ENCODE measurements around the gene ASF1A. TPM values are rescaled to one million over a fixed set of nuclear protein-coding genes. Genes with fewer than 3 reads are reported as not detected.
"Not testable (repeated sequence)": the region's sequence is repeated elsewhere in the genome, so short reads cannot be mapped to it uniquely, and the experiment has no call there.

ASF1A gene
- total RNA-seq, result 10 to 100 TPM; 15.9 to 36.4 TPM

DNA sequence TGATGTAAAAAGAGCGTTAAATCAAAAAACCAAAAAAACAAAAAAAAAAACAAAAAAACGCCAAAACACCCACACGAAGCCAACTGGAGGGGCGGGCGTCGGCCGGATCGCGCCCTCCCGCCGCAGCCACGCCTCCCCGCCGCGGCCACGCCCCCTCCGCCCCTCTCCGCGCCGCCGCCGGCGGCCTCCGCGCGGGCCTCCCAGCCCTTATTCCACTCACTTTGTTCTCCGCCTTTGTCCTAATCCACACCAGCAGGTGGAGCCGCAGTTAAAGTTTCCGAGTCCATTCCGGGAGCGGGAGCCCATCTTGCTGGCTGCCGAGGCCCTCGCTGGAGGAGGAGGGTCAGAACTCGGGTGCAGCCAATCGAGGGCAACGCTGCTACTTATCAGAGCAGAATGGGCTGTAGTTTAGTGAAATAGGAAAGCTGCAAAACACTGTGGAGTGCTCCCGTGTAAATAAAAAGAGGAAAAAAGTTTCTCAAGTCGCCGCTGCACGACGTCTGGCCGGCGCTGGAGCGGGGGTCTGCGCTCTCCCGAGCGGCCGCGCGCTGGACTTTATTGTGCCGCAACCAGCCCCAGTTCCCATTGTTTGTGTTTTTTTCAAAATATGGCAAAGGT lies at the start of gene ASF1A:
TSS of gene ASF1A (plus strand) at position 346 of the 618 bp plus-strand sequence. CDS start at position 608, 262 bp downstream.
- peak; percentile 87 to 90 for ATAC-seq

DNA sequence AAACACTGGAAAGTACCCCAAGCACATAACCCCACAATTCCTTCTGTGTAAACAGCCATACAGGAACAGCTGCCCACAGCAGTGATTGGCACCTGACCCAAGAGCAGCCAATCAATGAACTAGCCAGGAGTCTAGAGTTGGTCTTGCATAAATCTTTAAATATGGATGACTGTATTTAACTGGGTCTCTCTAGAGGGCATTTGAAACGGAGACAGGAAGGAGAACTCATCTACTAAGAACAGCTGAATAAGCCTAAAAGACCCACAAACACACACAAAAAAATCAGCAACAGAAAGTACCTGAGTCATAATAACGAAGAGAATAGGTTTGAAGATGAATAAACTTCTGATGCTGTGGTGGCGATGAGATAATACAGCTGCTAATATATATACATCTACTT lies 49.0 kb upstream of the ASF1A start:
- no peak for DNase-seq (ENCODE audit: low spot score)
- peak overlapping the region; percentile 47 to 89 for H3K27ac Mint-ChIP-seq
- ATAC-seq, result peak; percentile 67 to 87
- H3K36me3 Mint-ChIP-seq, result no peaks in the 10 kb centered on the region
- H3K9me3 Mint-ChIP-seq, result no peaks in the 10 kb centered on the region
- H3K27me3 Mint-ChIP-seq, result no peaks in the 10 kb centered on the region
- peak overlapping the region; percentile 81 for H3K4me3 Mint-ChIP-seq
- peaks cover 23 to 30% of the 10 kb centered on the region in 2 donors for H3K4me1 Mint-ChIP-seq (ENCODE audit: low read depth in 2 of 2)

More for the DNA sequence above, at the start of gene ASF1A:
- peak within 1 kb of the TSS; percentile 100 for H3K4me3 Mint-ChIP-seq
- H3K27ac Mint-ChIP-seq, result peak within 1 kb of the TSS; percentile 93 to 96
- peaks cover 8% of the 10 kb centered on the region for H3K36me3 Mint-ChIP-seq
- no peaks in the 10 kb centered on the region for H3K9me3 Mint-ChIP-seq
- peak; percentile 94 for DNase-seq (ENCODE audit: low spot score)
- no peaks in the 10 kb centered on the region for H3K27me3 Mint-ChIP-seq
- H3K4me1 Mint-ChIP-seq (ENCODE audit: low read depth in 2 of 2), result peaks cover 39 to 56% of the 10 kb centered on the region in 2 donors

DNA sequence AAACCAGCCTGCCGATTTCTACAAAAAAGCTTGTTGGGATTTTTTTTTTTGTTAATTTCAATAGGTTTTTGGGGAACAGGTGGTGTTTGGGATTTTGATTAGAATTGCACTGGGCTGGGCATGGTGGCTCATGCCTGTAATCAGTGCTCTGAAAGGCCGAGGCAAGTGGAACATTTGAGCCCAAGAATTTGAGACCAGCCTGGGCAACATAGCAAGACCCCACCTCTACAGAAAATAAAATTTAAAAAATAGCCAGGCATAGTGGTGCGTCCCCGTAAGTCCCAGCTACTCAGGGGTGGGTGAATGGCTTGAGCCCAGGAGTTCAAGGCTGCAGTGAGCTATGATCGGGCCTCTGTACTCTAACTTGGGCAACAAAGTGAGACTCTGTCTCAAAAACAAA lies 40.5 kb upstream of the ASF1A start:
- Mint-ChIP-seq H3K27me3 (no peaks in the 10 kb centered on the region), H3K4me1 (ENCODE audit: low read depth in 2 of 2) (peaks cover 4 to 21% of the 10 kb centered on the region in 2 donors), H3K36me3 (no peaks in the 10 kb centered on the region), H3K9me3 (no peaks in the 10 kb centered on the region), H3K4me3 (no peak overlapping the region), H3K27ac (no peak overlapping the region)
- ATAC-seq (no peak), DNase-seq (ENCODE audit: low spot score) (no peak)

DNA sequence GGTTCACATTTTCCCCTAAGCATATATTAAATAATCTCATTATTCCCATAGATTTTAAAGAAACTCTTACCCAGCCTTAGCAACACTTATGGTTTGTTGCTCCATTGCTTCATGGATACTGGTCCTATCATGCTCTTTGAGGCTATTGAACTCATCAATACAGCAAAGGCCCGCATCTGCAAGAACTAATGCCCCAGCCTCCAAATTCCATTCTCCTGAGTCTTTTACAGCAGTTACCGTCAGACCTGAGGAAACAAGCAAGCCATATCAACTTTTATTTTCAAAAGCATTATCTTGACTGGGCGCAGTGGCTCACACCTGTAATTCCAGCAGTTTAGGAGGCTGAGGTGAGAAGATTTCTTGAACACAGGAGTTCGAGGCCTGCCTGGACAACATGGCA lies 37.7 kb upstream of the ASF1A start:
- no peak overlapping the region for H3K4me3 Mint-ChIP-seq
- H3K27me3 Mint-ChIP-seq, result no peaks in the 10 kb centered on the region
- ATAC-seq (no peak), DNase-seq (ENCODE audit: low spot score) (no peak)
- H3K36me3 Mint-ChIP-seq, result peaks cover 6% of the 10 kb centered on the region
- H3K4me1 Mint-ChIP-seq (ENCODE audit: low read depth in 2 of 2), result peaks cover 25 to 31% of the 10 kb centered on the region in 2 donors
- H3K27ac Mint-ChIP-seq, result no peak overlapping the region
- H3K9me3 Mint-ChIP-seq, result no peaks in the 10 kb centered on the region

DNA sequence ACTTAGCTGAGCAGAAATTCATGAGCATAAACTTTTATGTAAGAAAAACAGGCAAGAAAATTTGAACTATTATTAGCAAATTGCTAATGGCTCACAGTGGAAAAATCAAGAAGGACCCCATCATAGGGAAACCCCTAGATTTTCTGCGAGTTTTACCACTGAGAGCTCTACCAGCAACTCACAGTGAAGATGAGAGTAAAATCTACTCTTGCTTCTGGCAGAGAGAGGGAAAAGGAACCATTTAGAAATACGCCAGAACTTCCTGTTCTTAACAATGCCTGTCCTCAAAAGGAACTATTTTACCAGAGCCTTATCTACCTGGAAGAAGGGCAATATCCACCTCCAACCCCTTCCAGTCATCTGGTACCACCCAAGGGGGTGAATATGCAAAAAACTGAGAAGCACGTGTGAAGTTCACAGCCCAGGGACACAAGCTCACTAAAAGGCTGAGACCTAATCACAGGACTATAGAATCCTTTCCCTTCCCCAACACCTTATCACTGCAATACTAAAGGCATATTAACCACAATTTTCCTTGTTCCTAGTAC lies 34.4 kb upstream of the ASF1A start:
- H3K27ac Mint-ChIP-seq, result no peak overlapping the region
- no peaks in the 10 kb centered on the region for H3K27me3 Mint-ChIP-seq
- no peaks in the 10 kb centered on the region for H3K9me3 Mint-ChIP-seq
- no peak for DNase-seq (ENCODE audit: low spot score)
- peaks cover 42% of the 10 kb centered on the region in 2 donors for H3K4me1 Mint-ChIP-seq (ENCODE audit: low read depth in 2 of 2)
- no peak overlapping the region for H3K4me3 Mint-ChIP-seq
- peaks cover 6% of the 10 kb centered on the region for H3K36me3 Mint-ChIP-seq
- no peak for ATAC-seq

DNA sequence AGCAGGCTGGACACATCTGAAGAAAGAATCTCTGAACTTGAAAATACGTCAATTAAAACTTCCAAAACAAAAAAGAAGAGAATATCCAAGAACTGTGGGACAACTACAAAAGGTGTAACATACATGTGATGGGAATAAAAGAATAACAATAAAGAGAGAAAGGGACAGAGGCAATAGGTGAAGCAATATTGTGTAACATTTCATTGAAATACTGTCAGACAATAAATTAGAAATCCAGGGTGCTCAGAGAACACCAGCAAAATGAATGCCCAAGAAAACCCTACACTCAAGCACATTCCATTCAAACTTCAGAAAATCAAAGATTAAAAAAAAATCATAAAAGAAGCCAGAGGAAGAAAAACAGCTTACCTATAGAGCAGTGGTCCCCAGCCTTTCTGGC lies 33.6 kb upstream of the ASF1A start:
- peaks cover 6% of the 10 kb centered on the region for H3K36me3 Mint-ChIP-seq
- DNase-seq (ENCODE audit: low spot score), result no peak
- H3K4me3 Mint-ChIP-seq, result no peak overlapping the region
- H3K9me3 Mint-ChIP-seq, result no peaks in the 10 kb centered on the region
- H3K4me1 Mint-ChIP-seq (ENCODE audit: low read depth in 2 of 2), result peaks cover 49 to 50% of the 10 kb centered on the region in 2 donors
- no peaks in the 10 kb centered on the region for H3K27me3 Mint-ChIP-seq
- no peak for ATAC-seq
- no peak overlapping the region for H3K27ac Mint-ChIP-seq

DNA sequence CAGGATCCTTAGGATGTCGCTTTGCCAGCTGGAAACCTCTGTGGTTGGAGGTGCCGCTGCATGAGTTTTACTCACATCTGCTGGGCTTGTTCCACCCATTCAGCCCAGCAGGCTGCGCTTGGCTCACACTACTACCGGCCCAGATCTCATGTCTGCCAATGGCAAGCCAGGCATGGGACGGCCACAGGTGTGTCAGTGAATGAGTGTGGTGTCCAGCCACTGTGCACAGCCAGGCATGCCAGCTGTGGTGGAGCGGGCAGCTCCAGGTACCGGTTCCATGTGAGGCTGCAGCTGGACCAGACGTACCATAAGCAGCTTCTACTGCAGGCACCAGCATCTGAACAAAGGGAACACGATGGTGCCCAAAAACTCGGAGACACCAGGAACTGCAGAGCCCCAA lies 33.1 kb upstream of the ASF1A start:
- Mint-ChIP-seq H3K27me3 (no peaks in the 10 kb centered on the region), H3K9me3 (no peaks in the 10 kb centered on the region), H3K27ac (no peak overlapping the region), H3K36me3 (peaks cover 8% of the 10 kb centered on the region), H3K4me3 (no peak overlapping the region), H3K4me1 (ENCODE audit: low read depth in 2 of 2) (peaks cover 51 to 55% of the 10 kb centered on the region in 2 donors)
- no peak for DNase-seq (ENCODE audit: low spot score)
- ATAC-seq, result peak; percentile 28 to 36

DNA sequence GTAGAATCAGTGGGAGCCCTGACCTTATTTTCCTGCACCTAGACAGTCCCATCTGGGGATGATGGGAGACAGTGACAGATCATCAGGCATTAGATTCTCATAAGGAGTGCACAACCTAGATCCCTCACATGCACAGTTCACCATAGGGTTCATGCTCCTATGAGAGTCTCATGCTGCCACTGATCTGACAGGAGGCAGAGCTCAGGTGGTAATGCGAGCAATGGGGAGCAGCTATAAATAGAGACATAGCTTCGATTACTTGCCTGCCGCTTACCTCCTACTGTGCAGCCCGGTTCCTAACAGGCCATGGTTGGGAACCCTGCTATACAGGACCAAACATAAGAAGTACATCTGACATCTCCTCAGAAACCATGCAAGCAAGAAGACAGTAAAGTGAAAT lies 31.5 kb upstream of the ASF1A start:
- peaks cover 16% of the 10 kb centered on the region for H3K36me3 Mint-ChIP-seq
- ATAC-seq (no peak), DNase-seq (ENCODE audit: low spot score) (no peak)
- H3K4me3 Mint-ChIP-seq, result no peak overlapping the region
- peaks cover 53 to 63% of the 10 kb centered on the region in 2 donors for H3K4me1 Mint-ChIP-seq (ENCODE audit: low read depth in 2 of 2)
- no peaks in the 10 kb centered on the region for H3K9me3 Mint-ChIP-seq
- H3K27ac Mint-ChIP-seq, result no peak overlapping the region
- H3K27me3 Mint-ChIP-seq, result no peaks in the 10 kb centered on the region

DNA sequence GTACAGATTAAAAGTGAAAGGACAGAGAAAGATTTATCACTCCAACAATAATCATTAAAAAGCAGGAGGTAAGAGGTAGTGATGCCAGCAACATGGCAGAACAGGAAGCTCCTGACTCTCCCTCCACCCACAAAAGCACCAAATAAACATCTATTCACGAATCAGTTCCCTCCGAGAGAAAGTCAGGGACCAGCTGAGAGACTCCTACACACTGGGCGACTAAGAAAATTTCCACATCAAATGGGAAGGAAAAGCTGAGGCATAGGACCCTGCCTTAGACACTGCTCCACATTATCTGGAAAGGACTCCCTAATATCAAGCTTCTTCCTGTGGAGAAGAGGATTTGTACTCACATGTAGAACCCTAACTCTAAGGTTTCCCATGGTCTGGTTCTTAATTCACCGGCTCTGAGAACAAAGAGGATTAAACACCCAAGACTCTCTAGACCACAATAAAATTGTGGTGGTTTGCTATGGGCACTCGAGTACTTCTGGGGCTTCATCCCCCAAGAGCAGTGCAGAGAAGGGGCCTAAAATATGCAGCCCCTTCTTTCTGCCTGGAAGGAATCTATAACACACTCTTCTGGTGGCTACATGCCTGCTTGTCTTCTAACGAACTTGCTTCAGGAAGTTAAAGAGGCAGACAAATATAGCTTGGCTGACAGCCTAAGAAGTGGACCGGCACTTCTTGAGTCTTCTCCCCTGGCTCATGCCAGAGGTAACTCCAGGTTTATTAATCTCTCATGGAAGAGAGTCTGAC lies 29.4 kb upstream of the ASF1A start:
- Mint-ChIP-seq H3K4me1 (ENCODE audit: low read depth in 2 of 2) (peaks cover 53 to 62% of the 10 kb centered on the region in 2 donors), H3K36me3 (peaks cover 16% of the 10 kb centered on the region), H3K27ac (peak overlapping the region in 1 of 2 donors; percentile 25), H3K27me3 (no peaks in the 10 kb centered on the region), H3K9me3 (no peaks in the 10 kb centered on the region), H3K4me3 (peak overlapping the region; percentile 7)
- DNase-seq (ENCODE audit: low spot score), result no peak
- ATAC-seq, result peak in 1 of 2 donors; percentile 20

DNA sequence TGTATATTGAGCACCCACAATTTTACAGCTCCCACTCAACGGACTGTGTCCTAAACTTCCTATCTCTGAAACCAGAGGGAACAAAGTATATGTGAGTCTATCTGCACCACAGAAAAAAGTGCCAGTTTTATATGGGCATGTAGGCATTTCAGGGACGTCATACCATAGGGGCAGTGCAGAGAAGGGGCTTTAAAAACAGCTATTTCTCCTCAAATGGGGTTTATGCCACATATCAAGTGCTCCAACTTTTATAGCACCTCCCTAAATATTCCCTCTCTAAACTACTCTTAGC lies 28.9 kb upstream of the ASF1A start:
- H3K27ac Mint-ChIP-seq, result peak overlapping the region in 1 of 2 donors; percentile 25
- peaks cover 54 to 62% of the 10 kb centered on the region in 2 donors for H3K4me1 Mint-ChIP-seq (ENCODE audit: low read depth in 2 of 2)
- DNase-seq (ENCODE audit: low spot score) (no peak), ATAC-seq (no peak)
- H3K27me3 Mint-ChIP-seq, result no peaks in the 10 kb centered on the region
- peaks cover 14% of the 10 kb centered on the region for H3K36me3 Mint-ChIP-seq
- H3K9me3 Mint-ChIP-seq, result no peaks in the 10 kb centered on the region
- no peak overlapping the region for H3K4me3 Mint-ChIP-seq

DNA sequence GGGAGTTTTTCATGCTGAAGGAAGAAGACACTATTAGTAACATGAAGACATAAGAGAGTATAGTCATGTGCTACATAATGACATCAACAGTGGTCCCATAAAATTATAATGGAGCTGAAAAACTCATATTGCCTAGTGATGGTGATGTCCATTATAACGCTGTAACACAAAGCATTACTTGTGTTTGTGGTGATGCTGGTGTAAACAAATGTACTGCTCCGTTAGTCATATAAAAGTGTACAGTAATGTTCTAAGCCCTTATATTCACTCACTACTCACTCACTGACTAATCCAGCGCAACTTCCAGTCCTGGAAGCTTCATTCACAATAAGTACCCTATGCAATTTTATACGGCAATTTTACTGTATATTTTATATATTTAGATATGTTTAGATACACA lies 26.8 kb upstream of the ASF1A start:
- H3K4me1 Mint-ChIP-seq (ENCODE audit: low read depth in 2 of 2), result peaks cover 55 to 70% of the 10 kb centered on the region in 2 donors
- DNase-seq (ENCODE audit: low spot score), result no peak
- no peaks in the 10 kb centered on the region for H3K9me3 Mint-ChIP-seq
- H3K36me3 Mint-ChIP-seq, result peaks cover 9% of the 10 kb centered on the region
- no peak for ATAC-seq
- H3K4me3 Mint-ChIP-seq, result no peak overlapping the region
- H3K27me3 Mint-ChIP-seq, result no peaks in the 10 kb centered on the region
- no peak overlapping the region for H3K27ac Mint-ChIP-seq

DNA sequence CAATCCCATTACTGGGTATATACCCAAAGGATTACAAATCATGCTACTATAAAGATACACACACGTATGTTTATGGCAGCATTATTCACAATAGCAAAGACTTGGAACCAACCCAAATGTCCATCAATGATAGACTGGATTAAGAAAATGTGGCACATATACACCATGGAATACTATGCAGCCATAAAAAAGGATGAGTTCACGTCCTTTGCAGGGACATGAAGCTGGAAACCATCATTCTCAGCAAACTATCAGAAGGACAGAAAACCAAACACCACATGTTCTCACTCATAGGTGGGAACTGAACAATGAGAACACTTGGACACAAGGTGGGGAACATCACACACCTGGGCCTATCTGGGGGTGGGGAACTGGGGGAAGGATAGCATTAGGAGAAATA lies 25.1 kb upstream of the ASF1A start:
- ATAC-seq, H3K36me3 Mint-ChIP-seq: not testable (repeated sequence)
- H3K4me1 Mint-ChIP-seq (ENCODE audit: low read depth in 2 of 2), result peaks cover 55 to 65% of the 10 kb centered on the region in 2 donors

DNA sequence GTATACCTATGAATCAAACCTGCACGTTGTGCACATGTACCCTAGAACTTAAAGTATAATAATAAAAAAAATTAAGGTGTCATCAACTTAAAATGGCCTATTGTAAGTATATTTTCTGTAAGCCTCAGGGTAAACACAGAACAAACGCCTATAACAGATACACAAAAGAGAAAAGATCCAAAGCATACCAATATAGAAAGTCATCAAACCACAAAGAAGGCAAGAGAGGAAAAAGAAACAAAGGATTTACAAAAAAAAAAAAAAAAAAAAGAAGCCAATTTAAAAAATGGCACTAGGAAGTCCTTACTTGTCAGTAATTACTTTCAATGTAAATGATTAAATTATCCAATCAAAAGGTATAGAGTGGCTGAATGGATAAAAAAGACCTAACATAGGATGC lies 24.6 kb upstream of the ASF1A start:
- H3K4me1 Mint-ChIP-seq (ENCODE audit: low read depth in 2 of 2), result peaks cover 52 to 60% of the 10 kb centered on the region in 2 donors
- H3K4me3 Mint-ChIP-seq, result no peak overlapping the region
- H3K27ac Mint-ChIP-seq, result no peak overlapping the region
- ATAC-seq, result no peak
- no peaks in the 10 kb centered on the region for H3K27me3 Mint-ChIP-seq
- no peak for DNase-seq (ENCODE audit: low spot score)
- no peaks in the 10 kb centered on the region for H3K9me3 Mint-ChIP-seq
- peaks cover 9% of the 10 kb centered on the region for H3K36me3 Mint-ChIP-seq

More for the DNA sequence above, 25.1 kb upstream of the ASF1A start:
- not testable (repeated sequence) for H3K4me3 Mint-ChIP-seq; H3K27me3 Mint-ChIP-seq; H3K9me3 Mint-ChIP-seq; DNase-seq (ENCODE audit: low spot score); H3K27ac Mint-ChIP-seq

DNA sequence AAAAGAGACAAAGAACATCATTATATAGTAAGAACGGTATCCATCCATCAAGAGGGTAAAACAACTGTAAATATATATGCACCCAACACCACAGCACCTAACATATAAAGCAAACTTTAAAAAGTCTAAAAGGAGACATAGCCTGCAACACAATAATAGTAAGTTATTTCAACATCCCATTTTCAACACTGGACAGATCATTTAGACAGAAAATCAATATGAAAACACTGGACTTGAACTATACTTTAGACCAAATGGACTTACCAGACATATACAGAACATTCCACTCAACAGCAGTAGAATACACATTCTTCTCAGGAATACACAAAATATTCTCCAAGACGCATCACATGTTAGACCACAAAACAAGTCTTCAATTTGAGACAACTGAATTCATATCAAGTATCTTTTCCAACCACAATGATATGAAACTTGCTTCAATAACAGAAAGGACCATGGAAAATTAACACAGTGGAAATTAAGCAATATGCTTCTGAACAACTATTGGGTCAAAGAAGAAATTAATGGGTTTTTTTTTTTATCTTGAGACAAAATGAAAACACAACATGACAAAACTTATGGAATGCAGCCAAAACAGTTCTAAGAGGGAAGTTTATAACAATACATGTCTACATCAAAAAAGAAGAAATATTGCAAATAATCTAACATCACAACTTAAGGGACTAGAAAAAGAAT lies 23.9 kb upstream of the ASF1A start:
- H3K4me3 Mint-ChIP-seq, result no peak overlapping the region
- ATAC-seq, result no peak
- no peak overlapping the region for H3K27ac Mint-ChIP-seq
- peaks cover 45 to 54% of the 10 kb centered on the region in 2 donors for H3K4me1 Mint-ChIP-seq (ENCODE audit: low read depth in 2 of 2)
- DNase-seq (ENCODE audit: low spot score), result no peak
- H3K27me3 Mint-ChIP-seq, result no peaks in the 10 kb centered on the region
- H3K36me3 Mint-ChIP-seq, result peaks cover 9% of the 10 kb centered on the region
- no peaks in the 10 kb centered on the region for H3K9me3 Mint-ChIP-seq
